Endothelial cell of umbilical vein (primary cell): ENCODE results near the gene ZNF148. TPM values are rescaled to one million over a fixed set of nuclear protein-coding genes. Genes with fewer than 3 reads are reported as not detected.

Source experiments
- BruUV-seq: library from RNA; stranded (reverse); fragments of 400-500 nt; replicated peaks from 2 replicates; lab custom pipeline; 2021; lab: Mats Ljungman, UMichigan
- CTCF ChIA-PET: fragments of 300-600, 350-600 bp; sonication (Branson Sonifier 250); formaldehyde crosslinking; loops from one replicate; lab custom pipeline; 2021; ENCODE audit warnings: antibody characterized with exemption, inconsistent platforms; lab: Charles Lee
- POLR2A ChIA-PET: fragments of 300-600, 350-600 bp; sonication (Branson Sonifier 250); formaldehyde crosslinking; loops from one replicate; lab custom pipeline; 2021; ENCODE audit warnings: antibody characterized with exemption, inconsistent platforms; lab: Charles Lee
- DNase-seq: peaks from one replicate; pipeline ENCODE4 v3.0.0-alpha.2; 2011; ENCODE audit warnings: low read depth, low spot score
- FAIRE-seq: peaks from 2 replicates; lab custom pipeline; 2011; peaks lifted over from hg19 to GRCh38; lab: Jason Lieb, UNC
- H2AFZ ChIP-seq: 2 replicates; pipeline ENCODE4 v1.6.0; 2012; ENCODE audit warnings: low read depth, low read length, control low read depth, inconsistent platforms
- H3K27ac ChIP-seq: 2 replicates; pipeline ENCODE4 v1.5.1; 2011; ENCODE audit warnings: low read depth, mild to moderate bottlenecking, control low read depth, low read length, moderate library complexity; ENCODE audit not compliant: insufficient read depth
- H3K27me3 ChIP-seq, 2 experiments: 2 replicates each; pipeline versions ENCODE4 v1.6.0 to v1.6.1; 2011; ENCODE audit warnings: low read length in 2 of 2, mixed read lengths in 1 of 2; ENCODE audit not compliant: control insufficient read depth in 2 of 2, insufficient read depth in 2 of 2
- H3K36me3 ChIP-seq, 2 experiments: 2 replicates in 1 of 2; 3 replicates in 1 of 2; pipeline ENCODE4 v1.5.1; 2011; ENCODE audit warnings: low read length in 2 of 2, mild to moderate bottlenecking in 1 of 2, moderate library complexity in 1 of 2; ENCODE audit not compliant: control insufficient read depth in 2 of 2, insufficient read depth in 2 of 2; ENCODE audit errors: extremely low read depth in 1 of 2
- H3K4me1 ChIP-seq: 3 replicates; pipeline ENCODE4 v1.5.1; 2011; ENCODE audit warnings: mild to moderate bottlenecking, low read length; ENCODE audit not compliant: control insufficient read depth, insufficient read depth; ENCODE audit errors: extremely low read depth
- H3K4me2 ChIP-seq: 2 replicates; pipeline ENCODE4 v1.6.1; 2011; ENCODE audit warnings: low read length, control low read depth, mixed read lengths; ENCODE audit not compliant: insufficient read depth
- H3K4me3 ChIP-seq, 3 experiments: fragments of 200-600 bp in 1 of 3; sonication (generic), shearing (Covaris generic) in 1 of 3; replicated peaks in 1 of 3; 2 replicates each; pipeline ENCODE4 v1.5.1; 2011 to 2016; ENCODE audit warnings: control low read depth in 3 of 3, low read length in 3 of 3, mild to moderate bottlenecking in 2 of 3, inconsistent platforms in 1 of 3, low read depth in 1 of 3, moderate library complexity in 1 of 3; ENCODE audit not compliant: insufficient read depth in 1 of 3
- H3K79me2 ChIP-seq: 2 replicates; pipeline ENCODE4 v1.6.0; 2012; ENCODE audit warnings: low read length, inconsistent platforms; ENCODE audit not compliant: control insufficient read depth, insufficient read depth
- H3K9ac ChIP-seq: replicated peaks from 2 replicates; pipeline ENCODE3; 2011; ENCODE audit warnings: low read length, control low read depth; ENCODE audit not compliant: insufficient read depth; ENCODE audit errors: extremely low read depth
- H3K9me1 ChIP-seq: replicated peaks from 3 replicates; pipeline ENCODE4 v1.6.0; 2011; ENCODE audit warnings: mild to moderate bottlenecking, low read length; ENCODE audit not compliant: control insufficient read depth, insufficient read depth; ENCODE audit errors: extremely low read depth
- H3K9me3 ChIP-seq: replicated peaks from 2 replicates; pipeline ENCODE4 v1.5.1; 2012; ENCODE audit warnings: low read length, inconsistent platforms; ENCODE audit not compliant: control insufficient read depth, insufficient read depth
- H4K20me1 ChIP-seq: replicated peaks from 2 replicates; pipeline ENCODE3; 2011; ENCODE audit warnings: mild to moderate bottlenecking, low read length; ENCODE audit not compliant: control insufficient read depth, insufficient read depth; ENCODE audit errors: extremely low read depth
- EZH2 ChIP-seq: IDR thresholded peaks from 2 replicates; pipeline ENCODE4 v1.6.1; 2012; ENCODE audit warnings: borderline replicate concordance, low read depth, mild to moderate bottlenecking, moderate library complexity, low read length, inconsistent platforms; ENCODE audit not compliant: severe bottlenecking
- FOS ChIP-seq: IDR thresholded peaks from 2 replicates; pipeline ENCODE4 v1.6.1; 2011; ENCODE audit warnings: mild to moderate bottlenecking, low read length, moderate library complexity, borderline replicate concordance; ENCODE audit not compliant: insufficient read depth
- GATA2 ChIP-seq: IDR thresholded peaks from 2 replicates; pipeline ENCODE4 v1.7.0; 2011; ENCODE audit warnings: low read depth, mild to moderate bottlenecking, moderate library complexity, mixed read lengths, low read length; ENCODE audit not compliant: insufficient read length, insufficient read depth
- JUN ChIP-seq: IDR thresholded peaks from 2 replicates; pipeline ENCODE4 v1.6.1; 2011; ENCODE audit warnings: borderline replicate concordance, low read depth; ENCODE audit not compliant: insufficient read length, insufficient read depth
- MYC ChIP-seq: IDR thresholded peaks from one replicate; pipeline ENCODE4 v1.6.1; 2011; ENCODE audit warnings: mild to moderate bottlenecking, low read depth, low read length
- POLR2A ChIP-seq: IDR thresholded peaks from 2 replicates; pipeline ENCODE4 v1.6.1; 2012; ENCODE audit warnings: low read depth, mild to moderate bottlenecking, control low read depth, low read length
- POLR2AphosphoS5 ChIP-seq: IDR thresholded peaks from 2 replicates; pipeline ENCODE4 v1.6.1; 2012; ENCODE audit warnings: low read depth, mild to moderate bottlenecking, control low read depth, low read length, moderate library complexity; ENCODE audit not compliant: insufficient read depth
- dilution Hi-C: fragments of 300-500 bp; cut with MboI; formaldehyde crosslinking; loops from one replicate; pipeline ENCODE4 v1.15.0; 2019; ENCODE audit warnings: low sequenced_read_pairs; ENCODE audit not compliant: extremely low pct_ligation_motif_present
- intact Hi-C: fragments of 100-400 bp; cut with micrococcal nuclease; formaldehyde crosslinking; loops from one replicate; pipeline ENCODE4 v1.10.0; 2022
- polyA plus RNA-seq, 4 experiments: library from polyadenylated mRNA; depleted of rRNA in 3 of 4; stranded (reverse) in 3 of 4; unstranded in 1 of 4; fragments of >200 nt; gene quantifications; 2 replicates each; pipeline versions ENCODE4 v1.2.1 to v1.2.3, GENCODE V29; 2011 to 2012; ENCODE audit warnings: missing spikeins in 1 of 4
- total RNA-seq: library from RNA; stranded (reverse); gene quantifications from 2 replicates; pipeline ENCODE4 v1.2.3, GENCODE V29; 2021
- TF ChIP-seq, protein P1 (sequence below): IDR thresholded peaks from 2 replicates; pipeline ENCODE4 v1.6.1; 2011; ENCODE audit not compliant: insufficient read depth, insufficient read length
- TF ChIP-seq, protein P2 (sequence below), 2 donors: IDR thresholded peaks; 1 replicate in 1 of 2; 2 replicates in 1 of 2; pipeline ENCODE4 v1.5.1; 2011; ENCODE audit warnings: low read length in 2 of 2, mild to moderate bottlenecking in 2 of 2, moderate library complexity in 2 of 2, control low read depth in 1 of 2, inconsistent platforms in 1 of 2, low read depth in 1 of 2; ENCODE audit not compliant: insufficient read depth in 1 of 2; ENCODE audit errors: extremely low read depth in 1 of 2

ZNF148 gene
- total and polyA plus RNA-seq, 2 donors (not counting 3 experiments of a cell fraction or from before 2014, with no cell fraction given): 8.0 to 41.3 TPM

DNA sequence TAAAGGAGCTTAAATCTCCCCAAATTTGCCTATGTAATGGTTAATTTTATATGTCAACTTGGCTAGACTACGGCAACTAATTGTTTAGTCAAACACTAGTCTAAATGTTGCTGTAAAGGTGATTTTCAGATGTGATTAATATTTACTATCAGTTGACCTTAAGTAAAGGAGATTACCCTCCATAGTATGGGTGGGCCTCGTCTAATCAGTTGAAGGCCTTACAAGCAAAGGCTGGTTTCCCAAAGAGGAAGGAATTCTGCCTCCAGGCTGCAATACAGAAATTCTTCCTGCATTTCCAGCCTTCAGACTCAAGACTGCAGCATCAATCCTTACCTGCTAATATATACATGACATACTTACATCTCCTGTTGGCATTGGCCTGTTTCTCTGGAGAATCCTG lies 186.2 kb downstream of the ZNF148 start:
- TF ChIP-seq EZH2: no peak
- TF ChIP-seq GATA2: no peak
- no peak for TF ChIP-seq POLR2AphosphoS5
- TF ChIP-seq, protein P1, sequence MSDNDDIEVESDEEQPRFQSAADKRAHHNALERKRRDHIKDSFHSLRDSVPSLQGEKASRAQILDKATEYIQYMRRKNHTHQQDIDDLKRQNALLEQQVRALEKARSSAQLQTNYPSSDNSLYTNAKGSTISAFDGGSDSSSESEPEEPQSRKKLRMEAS: no peak
- TF ChIP-seq MYC: no peak
- TF ChIP-seq, protein P2, sequence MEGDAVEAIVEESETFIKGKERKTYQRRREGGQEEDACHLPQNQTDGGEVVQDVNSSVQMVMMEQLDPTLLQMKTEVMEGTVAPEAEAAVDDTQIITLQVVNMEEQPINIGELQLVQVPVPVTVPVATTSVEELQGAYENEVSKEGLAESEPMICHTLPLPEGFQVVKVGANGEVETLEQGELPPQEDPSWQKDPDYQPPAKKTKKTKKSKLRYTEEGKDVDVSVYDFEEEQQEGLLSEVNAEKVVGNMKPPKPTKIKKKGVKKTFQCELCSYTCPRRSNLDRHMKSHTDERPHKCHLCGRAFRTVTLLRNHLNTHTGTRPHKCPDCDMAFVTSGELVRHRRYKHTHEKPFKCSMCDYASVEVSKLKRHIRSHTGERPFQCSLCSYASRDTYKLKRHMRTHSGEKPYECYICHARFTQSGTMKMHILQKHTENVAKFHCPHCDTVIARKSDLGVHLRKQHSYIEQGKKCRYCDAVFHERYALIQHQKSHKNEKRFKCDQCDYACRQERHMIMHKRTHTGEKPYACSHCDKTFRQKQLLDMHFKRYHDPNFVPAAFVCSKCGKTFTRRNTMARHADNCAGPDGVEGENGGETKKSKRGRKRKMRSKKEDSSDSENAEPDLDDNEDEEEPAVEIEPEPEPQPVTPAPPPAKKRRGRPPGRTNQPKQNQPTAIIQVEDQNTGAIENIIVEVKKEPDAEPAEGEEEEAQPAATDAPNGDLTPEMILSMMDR (IDR thresholded peaks at IDR 0.05; ENCODE audit: extremely low read depth in 1 of 2, insufficient read depth in 1 of 2, low read depth in 1 of 2, low read length in 2 of 2): no peak
- no peak for TF ChIP-seq POLR2A
- no peak for TF ChIP-seq FOS
- TF ChIP-seq JUN: no peak
- Histone ChIP-seq H3K4me3 (no peak overlapping the region), H3K9me3 (no peaks in the 10 kb centered on the region), H3K9ac (no peak overlapping the region), H4K20me1 (no peaks in the 10 kb centered on the region), H3K36me3 (no peaks in the 10 kb centered on the region), H3K27ac (no peak overlapping the region), H3K4me1 (no peaks in the 10 kb centered on the region), H3K79me2 (no peaks in the 10 kb centered on the region), H3K4me2 (no peak overlapping the region), H2AFZ (no peak overlapping the region), H3K27me3 (peaks cover 0 to 7% of the 10 kb centered on the region in 2 experiments), H3K9me1 (no peaks in the 10 kb centered on the region)
- FAIRE-seq: no peak
- intact Hi-C loops (no loop called here), dilution Hi-C loops (no loop called here)
- no peak for DNase-seq
- CTCF ChIA-PET: interaction anchor here (1.2 kb wide), 1 partner anchor 10 kb away, joined by 4 read pairs; no protein-coding TSS in a partner anchor
- BruUV-seq: no TSS peak
- POLR2A ChIA-PET: no interaction called here
